Measurements from ENCODE around the gene RNF222.

The RNF222 gene

GRCh38 chr17:8397636-8398035, at the start of gene RNF222:
Gene RNF222 (minus strand): TSS chr17:8397827. CDS start chr17:8393461, 4,366 bp downstream.
- Histone ChIP-seq H3K4me3 (ENCODE audit: low read depth, low read length) (no peak within 1 kb of the TSS), H3K27ac (no peak within 1 kb of the TSS), H3K36me3 (no peaks in the 10 kb centered on the region), H3K27me3 (ENCODE audit: insufficient read depth, low read depth, severe bottlenecking) (no peaks in the 10 kb centered on the region), H3K9me3 (ENCODE audit: severe bottlenecking) (no peaks in the 10 kb centered on the region)
- no peak for DNase-seq
- TF ChIP-seq CTCF (IDR thresholded peaks at IDR 0.05; ENCODE audit: low read depth, low read length), result no peak

- no peak for TF ChIP-seq CTCF (IDR thresholded peaks at IDR 0.05; ENCODE audit: low read depth, low read length)
- Histone ChIP-seq H3K27me3 (ENCODE audit: insufficient read depth, low read depth, severe bottlenecking) (no peaks in the 10 kb centered on the region), H3K4me3 (ENCODE audit: low read depth, low read length) (no peak overlapping the region), H3K9me3 (ENCODE audit: severe bottlenecking) (no peaks in the 10 kb centered on the region), H3K36me3 (peaks cover 51% of the 10 kb centered on the region), H3K27ac (no peak overlapping the region)
- DNase-seq, result no peak
Measured at GRCh38 chr17:8445536-8445935, 47.9 kb upstream of the RNF222 start.

GRCh38 chr17:8444494-8444893, 46.9 kb upstream of the RNF222 start:
- Histone ChIP-seq H3K36me3 (peaks cover 49% of the 10 kb centered on the region), H3K4me3 (ENCODE audit: low read depth, low read length) (no peak overlapping the region), H3K27me3 (ENCODE audit: insufficient read depth, low read depth, severe bottlenecking) (no peaks in the 10 kb centered on the region), H3K27ac (no peak overlapping the region), H3K9me3 (ENCODE audit: severe bottlenecking) (no peaks in the 10 kb centered on the region)
- TF ChIP-seq CTCF (IDR thresholded peaks at IDR 0.05; ENCODE audit: low read depth, low read length), result no peak
- DNase-seq, result no peak

- Histone ChIP-seq H3K36me3 (peaks cover 42% of the 10 kb centered on the region), H3K27ac (no peak overlapping the region), H3K27me3 (ENCODE audit: insufficient read depth, low read depth, severe bottlenecking) (no peaks in the 10 kb centered on the region), H3K9me3 (ENCODE audit: severe bottlenecking) (no peaks in the 10 kb centered on the region), H3K4me3 (ENCODE audit: low read depth, low read length) (no peak overlapping the region)
- no peak for DNase-seq
- no peak for TF ChIP-seq CTCF (IDR thresholded peaks at IDR 0.05; ENCODE audit: low read depth, low read length)
Measured at GRCh38 chr17:8443756-8444155, 46.1 kb upstream of the RNF222 start.

- no peak overlapping the region for H3K27ac ChIP-seq
- no peaks in the 10 kb centered on the region for H3K9me3 ChIP-seq (ENCODE audit: severe bottlenecking)
- no peak for TF ChIP-seq CTCF (IDR thresholded peaks at IDR 0.05; ENCODE audit: low read depth, low read length)
- H3K36me3 ChIP-seq, result peaks cover 33% of the 10 kb centered on the region
- no peak overlapping the region for H3K4me3 ChIP-seq (ENCODE audit: low read depth, low read length)
- no peaks in the 10 kb centered on the region for H3K27me3 ChIP-seq (ENCODE audit: insufficient read depth, low read depth, severe bottlenecking)
- DNase-seq, result no peak
Measured at GRCh38 chr17:8442310-8442709, 44.7 kb upstream of the RNF222 start.

GRCh38 chr17:8441690-8442089, 44.1 kb upstream of the RNF222 start:
- H3K4me3 ChIP-seq (ENCODE audit: low read depth, low read length), result no peak overlapping the region
- no peak for TF ChIP-seq CTCF (IDR thresholded peaks at IDR 0.05; ENCODE audit: low read depth, low read length)
- H3K27me3 ChIP-seq (ENCODE audit: insufficient read depth, low read depth, severe bottlenecking), result no peaks in the 10 kb centered on the region
- no peak for DNase-seq
- H3K36me3 ChIP-seq, result peaks cover 29% of the 10 kb centered on the region
- no peaks in the 10 kb centered on the region for H3K9me3 ChIP-seq (ENCODE audit: severe bottlenecking)
- H3K27ac ChIP-seq, result no peak overlapping the region
